Measurements from ENCODE around the gene SHISA9. TPM values are rescaled to one million over a fixed set of nuclear protein-coding genes. Genes with fewer than 3 reads are reported as not detected.
A peak's percentile ranks its signal among the peaks of the same experiment; 100 is the strongest.

Gene SHISA9
- total and polyA plus RNA-seq, 2 donors from 2014 or later: 0.95 to 2.8 TPM

- Histone ChIP-seq H3K36me3 (ENCODE audit: control insufficient read depth in 2 of 3, insufficient read depth in 3 of 3, low read length in 3 of 3) (no peaks in the 10 kb centered on the region), H3K27me3 (ENCODE audit: control insufficient read depth, insufficient read depth, low read length) (no peaks in the 10 kb centered on the region), H3K27ac (ENCODE audit: low read depth in 2 of 2, low read length in 2 of 2) (no peak overlapping the region), H3K4me1 (ENCODE audit: control insufficient read depth in 2 of 3, insufficient read depth in 2 of 3, low read depth in 1 of 3, low read length in 3 of 3) (no peaks in the 10 kb centered on the region), H3K4me3 (ENCODE audit: low read length in 3 of 3) (no peak overlapping the region), H3K9me3 (ENCODE audit: control insufficient read depth in 2 of 3, insufficient read depth in 1 of 3, low read length in 3 of 3) (no peaks in the 10 kb centered on the region), H3K9ac (ENCODE audit: low read length in 3 of 3) (no peak overlapping the region)
- no peak for TF ChIP-seq CTCF (IDR thresholded peaks at IDR 0.05; ENCODE audit: borderline replicate concordance, extremely low read depth, insufficient read depth)
- no peak for FAIRE-seq
- peak in 4 of 5 donors; percentile 43 to 60 (median 58) for DNase-seq
- intact Hi-C loops (cut with DNase I): no loop called here
Measured at GRCh38 chr16:12961626-12962025, 60.2 kb downstream of the SHISA9 start.

- no peak for FAIRE-seq
- no peaks in the 10 kb centered on the region for H3K27me3 ChIP-seq (ENCODE audit: control insufficient read depth, insufficient read depth, low read length)
- H3K27ac ChIP-seq (ENCODE audit: low read depth in 2 of 2, low read length in 2 of 2): no peak overlapping the region
- intact Hi-C loops (cut with DNase I): no loop called here
- H3K9me3 ChIP-seq (ENCODE audit: control insufficient read depth in 2 of 3, insufficient read depth in 1 of 3, low read length in 3 of 3): no peaks in the 10 kb centered on the region
- no peaks in the 10 kb centered on the region for H3K4me1 ChIP-seq (ENCODE audit: control insufficient read depth in 2 of 3, insufficient read depth in 2 of 3, low read depth in 1 of 3, low read length in 3 of 3)
- H3K4me3 ChIP-seq (ENCODE audit: low read length in 3 of 3): no peak overlapping the region
- no peak for TF ChIP-seq CTCF (IDR thresholded peaks at IDR 0.05; ENCODE audit: borderline replicate concordance, extremely low read depth, insufficient read depth)
- no peaks in the 10 kb centered on the region for H3K36me3 ChIP-seq (ENCODE audit: control insufficient read depth in 2 of 3, insufficient read depth in 3 of 3, low read length in 3 of 3)
- H3K9ac ChIP-seq (ENCODE audit: low read length in 3 of 3): no peak overlapping the region
- DNase-seq: no peak
Measured at GRCh38 chr16:12964461-12964860, 63.1 kb downstream of the SHISA9 start.

- intact Hi-C loops (cut with DNase I): no loop called here
- DNase-seq: peak in 1 of 5 donors; percentile 26
- TF ChIP-seq CTCF (IDR thresholded peaks at IDR 0.05; ENCODE audit: borderline replicate concordance, extremely low read depth, insufficient read depth): no peak
- FAIRE-seq: no peak
- no peak overlapping the region for H3K4me3 ChIP-seq (ENCODE audit: low read length in 3 of 3)
- no peaks in the 10 kb centered on the region for H3K9me3 ChIP-seq (ENCODE audit: control insufficient read depth in 2 of 3, insufficient read depth in 1 of 3, low read length in 3 of 3)
- H3K27me3 ChIP-seq (ENCODE audit: control insufficient read depth, insufficient read depth, low read length): no peaks in the 10 kb centered on the region
- H3K27ac ChIP-seq (ENCODE audit: low read depth in 2 of 2, low read length in 2 of 2): no peak overlapping the region
- no peaks in the 10 kb centered on the region for H3K4me1 ChIP-seq (ENCODE audit: control insufficient read depth in 2 of 3, insufficient read depth in 2 of 3, low read depth in 1 of 3, low read length in 3 of 3)
- no peaks in the 10 kb centered on the region for H3K36me3 ChIP-seq (ENCODE audit: control insufficient read depth in 2 of 3, insufficient read depth in 3 of 3, low read length in 3 of 3)
- no peak overlapping the region for H3K9ac ChIP-seq (ENCODE audit: low read length in 3 of 3)
Measured at GRCh38 chr16:12965274-12965804, 63.9 kb downstream of the SHISA9 start.

- Histone ChIP-seq H3K36me3 (ENCODE audit: control insufficient read depth in 2 of 3, insufficient read depth in 3 of 3, low read length in 3 of 3) (no peaks in the 10 kb centered on the region), H3K27me3 (ENCODE audit: control insufficient read depth, insufficient read depth, low read length) (no peaks in the 10 kb centered on the region), H3K9ac (ENCODE audit: low read length in 3 of 3) (no peak overlapping the region), H3K9me3 (ENCODE audit: control insufficient read depth in 2 of 3, insufficient read depth in 1 of 3, low read length in 3 of 3) (no peaks in the 10 kb centered on the region), H3K4me3 (ENCODE audit: low read length in 3 of 3) (no peak overlapping the region), H3K27ac (ENCODE audit: low read depth in 2 of 2, low read length in 2 of 2) (no peak overlapping the region), H3K4me1 (ENCODE audit: control insufficient read depth in 2 of 3, insufficient read depth in 2 of 3, low read depth in 1 of 3, low read length in 3 of 3) (no peaks in the 10 kb centered on the region)
- FAIRE-seq (no peak), DNase-seq (peak in 3 of 5 donors; percentile 13 to 59 (median 19))
- intact Hi-C loops (cut with DNase I): no loop called here
- TF ChIP-seq CTCF (IDR thresholded peaks at IDR 0.05; ENCODE audit: borderline replicate concordance, extremely low read depth, insufficient read depth): no peak
Measured at GRCh38 chr16:12971241-12971640, 69.8 kb downstream of the SHISA9 start.

Measured in kidney (tissue), 14 donors.